Cardiac muscle cell (in vitro differentiated cells and primary cell): ENCODE results near the gene IRAK1BP1. TPM values are rescaled to one million over a fixed set of nuclear protein-coding genes. Genes with fewer than 3 reads are reported as not detected.

Experiments used
- DNase-seq, 2 donors: peaks; one replicate each; pipeline versions ENCODE4 v3.0.0 to v3.0.0-alpha.2; 2010 to 2017; ENCODE audit warnings: low read depth in 1 of 2, low spot score in 1 of 2
- H3K27ac ChIP-seq: fragments of 200-600 bp; sonication (generic); 2 replicates; pipeline ENCODE4 v1.5.1; 2016
- H3K27me3 ChIP-seq: fragments of 200-600 bp; sonication (generic); 2 replicates; pipeline ENCODE4 v1.6.0; 2016; ENCODE audit warnings: control low read depth
- H3K36me3 ChIP-seq: fragments of 200-600 bp; sonication (generic); 2 replicates; pipeline ENCODE4 v1.5.1; 2016; ENCODE audit warnings: control low read depth
- H3K4me1 ChIP-seq: fragments of 200-600 bp; sonication (generic); 2 replicates; pipeline ENCODE4 v1.8.1; 2017; ENCODE audit warnings: low read depth, mild to moderate bottlenecking, mixed run types
- H3K4me3 ChIP-seq: fragments of 200-600 bp; sonication (generic); 2 replicates; pipeline ENCODE4 v1.5.1; 2016; ENCODE audit warnings: mild to moderate bottlenecking
- H3K9me3 ChIP-seq: fragments of 200-600 bp; sonication (generic); 2 replicates; pipeline ENCODE4 v1.5.1; 2017; ENCODE audit warnings: low read depth, mild to moderate bottlenecking, control low read depth
- CTCF ChIP-seq: IDR thresholded peaks from 2 replicates; pipeline ENCODE4 v1.5.1; 2012; ENCODE audit warnings: low read depth, mild to moderate bottlenecking, low read length
- polyA plus RNA-seq: library from polyadenylated mRNA; unstranded; fragments of >200 nt; fragmentation: Nextera tagmentation; extraction: Ambion mirVana; gene quantifications from 2 replicates; pipeline ENCODE4 v1.2.1, GENCODE V29; 2016
- total RNA-seq: library from RNA; depleted of rRNA; stranded (reverse); fragments of >200 nt; gene quantifications from 2 replicates; pipeline ENCODE4 v1.2.3, GENCODE V29; 2016

Gene IRAK1BP1
- total and polyA plus RNA-seq, 2 experiments from 2014 or later, result 4.7 to 7.5 TPM

- Histone ChIP-seq H3K27me3 (no peaks in the 10 kb centered on the region), H3K4me1 (no peaks in the 10 kb centered on the region), H3K9me3 (no peaks in the 10 kb centered on the region), H3K36me3 (peaks cover 53% of the 10 kb centered on the region), H3K27ac (no peak overlapping the region), H3K4me3 (no peak overlapping the region)
- DNase-seq, result no peak
- TF ChIP-seq CTCF, result no peak
Measured at GRCh38 chr6:78952362-78952761, 85.0 kb downstream of the IRAK1BP1 start.

Other genes starting within 250 kb of the IRAK1BP1 start
- 13.0 and 26.5 TPM in 2 replicates for gene PHIP, start 210.7 kb downstream of the IRAK1BP1 start, total RNA-seq
- gene PHIP, start 210.7 kb downstream of the IRAK1BP1 start, polyA plus RNA-seq, result 14.8 and 19.2 TPM in 2 replicates